NAMALWA (cell line): ENCODE measurements around the gene AEBP1.

Experiments used
- DNase-seq: peaks from one replicate; pipeline ENCODE4 v3.0.0-alpha.2; 2015; ENCODE audit warnings: low spot score

AEBP1 gene

GRCh38 chr7:44155191-44156185 is 51.3 kb downstream of the AEBP1 start:
- DNase-seq, result no peak

- DNase-seq, result no peak
Observed at GRCh38 chr7:44156453-44157010, 52.4 kb downstream of the AEBP1 start.

- no peak for DNase-seq
Observed at GRCh38 chr7:44157116-44158080, 53.3 kb downstream of the AEBP1 start.

GRCh38 chr7:44158096-44158872 is 54.1 kb downstream of the AEBP1 start:
- no peak for DNase-seq

GRCh38 chr7:44158873-44159631 is 54.9 kb downstream of the AEBP1 start:
- no peak for DNase-seq

GRCh38 chr7:44159824-44160630 is 55.9 kb downstream of the AEBP1 start:
- DNase-seq, result no peak

GRCh38 chr7:44161371-44161770 is 57.2 kb downstream of the AEBP1 start:
- no peak for DNase-seq

- DNase-seq, result no peak
Observed at GRCh38 chr7:44162179-44162578, 58.0 kb downstream of the AEBP1 start.

- DNase-seq, result no peak
Observed at GRCh38 chr7:44162785-44163395, 58.7 kb downstream of the AEBP1 start.

- no peak for DNase-seq
Observed at GRCh38 chr7:44163591-44163990, 59.4 kb downstream of the AEBP1 start.
